22Rv1 (cell line): ENCODE measurements around the gene LSAMP.

Source experiments
- H3K27ac ChIP-seq: fragments of 450-650 bp; 2 replicates; pipeline ENCODE4 v1.5.1; 2017
- ZFX ChIP-seq: fragments of 450-650 bp; IDR thresholded peaks from 2 replicates; pipeline ENCODE4 v1.6.1; 2017; ENCODE audit warnings: antibody characterized with exemption, borderline replicate concordance
- TF ChIP-seq, protein P1 (sequence below): fragments of 450-650 bp; IDR thresholded peaks from 2 replicates; pipeline ENCODE4 v1.5.1; 2017; ENCODE audit warnings: mild to moderate bottlenecking

LSAMP gene

DNA sequence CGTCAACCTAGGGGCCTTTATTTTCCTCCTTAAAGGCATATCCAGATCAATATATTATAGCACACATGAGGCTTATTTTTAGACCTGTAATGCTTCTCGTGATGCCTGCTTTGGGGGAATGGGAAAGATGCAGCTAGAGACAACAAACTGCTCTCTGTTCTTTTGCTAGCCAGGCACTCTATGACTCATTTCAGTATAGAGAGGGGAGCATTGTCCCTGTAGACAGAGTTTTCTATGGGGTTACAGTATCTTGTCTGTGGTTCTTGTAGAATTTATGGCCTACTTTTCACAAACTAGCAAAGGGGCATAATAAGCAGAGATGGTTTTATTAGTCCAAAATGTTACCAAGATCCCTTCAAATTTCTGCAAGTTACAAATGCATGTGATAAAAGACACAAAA, 305.6 kb downstream of the LSAMP start:
- TF ChIP-seq, protein P1, sequence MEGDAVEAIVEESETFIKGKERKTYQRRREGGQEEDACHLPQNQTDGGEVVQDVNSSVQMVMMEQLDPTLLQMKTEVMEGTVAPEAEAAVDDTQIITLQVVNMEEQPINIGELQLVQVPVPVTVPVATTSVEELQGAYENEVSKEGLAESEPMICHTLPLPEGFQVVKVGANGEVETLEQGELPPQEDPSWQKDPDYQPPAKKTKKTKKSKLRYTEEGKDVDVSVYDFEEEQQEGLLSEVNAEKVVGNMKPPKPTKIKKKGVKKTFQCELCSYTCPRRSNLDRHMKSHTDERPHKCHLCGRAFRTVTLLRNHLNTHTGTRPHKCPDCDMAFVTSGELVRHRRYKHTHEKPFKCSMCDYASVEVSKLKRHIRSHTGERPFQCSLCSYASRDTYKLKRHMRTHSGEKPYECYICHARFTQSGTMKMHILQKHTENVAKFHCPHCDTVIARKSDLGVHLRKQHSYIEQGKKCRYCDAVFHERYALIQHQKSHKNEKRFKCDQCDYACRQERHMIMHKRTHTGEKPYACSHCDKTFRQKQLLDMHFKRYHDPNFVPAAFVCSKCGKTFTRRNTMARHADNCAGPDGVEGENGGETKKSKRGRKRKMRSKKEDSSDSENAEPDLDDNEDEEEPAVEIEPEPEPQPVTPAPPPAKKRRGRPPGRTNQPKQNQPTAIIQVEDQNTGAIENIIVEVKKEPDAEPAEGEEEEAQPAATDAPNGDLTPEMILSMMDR, result no peak
- no peak for TF ChIP-seq ZFX

GRCh38 chr3:116135457-116136085, 309.7 kb downstream of the LSAMP start:
- no peak for TF ChIP-seq ZFX
- TF ChIP-seq, protein P1, result no peak
- H3K27ac ChIP-seq, result no peak overlapping the region

More for the DNA sequence above, 305.6 kb downstream of the LSAMP start:
- no peak overlapping the region for H3K27ac ChIP-seq

DNA sequence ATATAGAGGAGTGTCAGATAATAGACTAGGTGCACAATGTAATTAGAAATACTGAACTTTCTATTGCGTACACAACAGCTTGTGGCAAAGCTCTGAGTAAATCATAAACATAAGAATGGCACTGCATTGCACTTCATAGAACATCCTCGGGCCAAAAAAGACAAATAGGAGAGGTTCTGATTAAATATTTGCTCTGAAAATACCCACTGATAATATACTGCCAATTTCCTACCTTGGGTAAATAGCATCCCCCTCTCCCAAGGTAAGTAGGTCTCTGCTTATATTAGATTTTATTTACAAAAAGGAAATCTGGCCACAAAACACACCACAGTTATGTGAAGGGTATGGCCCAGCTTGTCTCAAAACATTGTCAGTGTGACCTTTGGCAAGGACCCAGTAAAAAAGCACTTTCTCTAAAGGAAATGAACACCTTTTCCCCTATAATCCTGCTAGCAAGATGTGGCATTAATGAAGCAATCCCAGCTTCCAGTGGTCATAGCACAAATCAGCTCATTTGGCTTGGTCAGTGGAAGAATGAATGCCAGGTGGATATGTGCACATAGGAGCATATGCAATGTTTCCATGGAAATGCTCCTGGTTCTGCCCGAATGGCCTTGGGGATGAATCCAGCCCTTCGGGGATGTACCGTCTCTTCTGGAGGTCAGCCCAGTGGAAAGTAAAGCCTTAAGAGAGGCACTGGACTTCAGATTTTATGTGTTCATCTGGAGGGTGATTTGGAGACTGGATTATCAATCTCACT, 315.9 kb downstream of the LSAMP start:
- TF ChIP-seq, protein P1, result no peak
- TF ChIP-seq ZFX, result no peak
- no peak overlapping the region for H3K27ac ChIP-seq

DNA sequence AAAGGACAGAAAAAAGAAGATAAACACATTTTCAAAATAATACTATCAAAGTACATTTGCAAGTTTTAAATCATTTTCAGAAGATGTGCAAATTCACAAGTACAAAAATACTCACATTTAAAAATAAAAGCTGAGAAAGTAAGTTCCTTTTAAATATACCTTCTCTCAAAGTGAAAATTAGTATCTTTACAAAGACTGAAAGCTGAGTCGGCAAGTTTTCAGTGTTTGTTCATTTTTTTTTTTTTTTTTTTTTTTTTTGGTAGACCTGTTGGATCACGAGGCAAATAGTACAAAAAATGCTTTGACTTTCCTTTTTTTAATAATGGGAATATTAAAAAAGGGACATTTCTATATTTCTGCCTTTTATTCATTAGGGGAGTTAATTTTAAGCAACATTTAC, 317.8 kb downstream of the LSAMP start:
- no peak for TF ChIP-seq ZFX
- TF ChIP-seq, protein P1, result no peak
- H3K27ac ChIP-seq, result no peak overlapping the region

- no peak overlapping the region for H3K27ac ChIP-seq
- no peak for TF ChIP-seq ZFX
- TF ChIP-seq, protein P1, result no peak
These were observed 321.1 kb downstream of the LSAMP start for GRCh38 chr3:116124166-116124565.

DNA sequence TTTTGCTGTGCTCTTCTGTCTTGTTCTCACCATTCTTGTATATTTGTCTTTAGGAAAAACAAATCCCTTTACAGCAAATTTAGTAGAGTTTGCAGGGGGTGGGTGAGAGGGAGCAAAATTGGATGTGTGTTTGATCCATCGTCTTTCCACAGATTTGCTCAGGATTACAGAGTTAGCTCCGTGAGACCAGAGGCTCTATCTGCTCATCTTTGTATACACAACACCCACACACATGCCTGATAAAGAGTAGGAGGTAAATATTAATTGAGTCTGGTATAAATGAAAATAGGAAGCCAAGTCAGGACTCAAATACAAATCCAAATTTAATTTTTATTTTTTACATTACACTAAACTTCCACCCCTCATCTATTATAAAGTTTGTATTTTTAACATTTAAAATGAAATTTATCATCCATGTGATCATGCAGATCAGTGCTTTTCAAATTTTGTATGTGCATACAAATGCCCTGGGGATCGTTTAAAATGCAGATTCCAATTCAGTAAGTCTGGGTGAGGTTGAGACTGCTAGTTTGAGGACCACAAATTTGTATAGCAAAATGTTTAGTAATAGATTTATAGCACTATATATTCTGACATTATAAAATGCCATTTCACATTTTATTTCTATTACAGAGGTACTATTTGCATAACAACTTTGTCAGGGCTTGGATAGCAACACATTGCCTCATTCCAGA, 326.7 kb downstream of the LSAMP start:
- TF ChIP-seq, protein P1, result no peak
- no peak for TF ChIP-seq ZFX

GRCh38 chr3:116114586-116114985, 330.7 kb downstream of the LSAMP start:
- H3K27ac ChIP-seq, result no peak overlapping the region
- TF ChIP-seq, protein P1, result no peak
- TF ChIP-seq ZFX, result no peak

More for the DNA sequence above, 326.7 kb downstream of the LSAMP start:
- H3K27ac ChIP-seq, result no peak overlapping the region
